Liver (tissue), 9 donors: ENCODE data around the gene PAIP2. TPM values are rescaled to one million over a fixed set of nuclear protein-coding genes. Genes with fewer than 3 reads are reported as not detected.

Source experiments
- DNase-seq: peaks from one replicate; pipeline ENCODE4 v3.0.0-alpha.2; 2017; ENCODE audit warnings: low spot score
- H3K27ac ChIP-seq, 2 donors: one replicate each; pipeline ENCODE4 v1.7.0; 2013; ENCODE audit warnings: inconsistent platforms in 2 of 2, low read length in 2 of 2, control low read depth in 1 of 2, low read depth in 1 of 2, mild to moderate bottlenecking in 1 of 2
- H3K27me3 ChIP-seq, 4 donors: one replicate each; pipeline versions ENCODE4 v1.6.1 to v1.7.0; 2013; ENCODE audit warnings: low read length in 3 of 4, inconsistent platforms in 1 of 4, mild to moderate bottlenecking in 1 of 4, moderate library complexity in 1 of 4; ENCODE audit not compliant: control insufficient read depth in 4 of 4, insufficient read depth in 4 of 4
- H3K36me3 ChIP-seq, 4 donors: one replicate each; pipeline versions ENCODE4 v1.6.1 to v1.7.0; 2013; ENCODE audit warnings: low read length in 3 of 4, mild to moderate bottlenecking in 3 of 4, low read depth in 1 of 4, moderate library complexity in 1 of 4; ENCODE audit not compliant: control insufficient read depth in 4 of 4, insufficient read depth in 3 of 4
- H3K4me1 ChIP-seq, 4 donors: one replicate each; pipeline versions ENCODE4 v1.6.1 to v1.7.0; 2013; ENCODE audit warnings: low read length in 3 of 4, mild to moderate bottlenecking in 3 of 4, moderate library complexity in 1 of 4; ENCODE audit not compliant: control insufficient read depth in 4 of 4, insufficient read depth in 4 of 4
- H3K4me3 ChIP-seq, 3 donors: one replicate each; pipeline versions ENCODE4 v1.6.1 to v1.7.0; 2013; ENCODE audit warnings: low read length in 3 of 3, control low read depth in 1 of 3, low read depth in 1 of 3, mild to moderate bottlenecking in 1 of 3
- H3K9ac ChIP-seq, 2 donors: one replicate each; pipeline ENCODE4 v1.7.0; 2013; ENCODE audit warnings: low read length in 2 of 2, mild to moderate bottlenecking in 2 of 2, moderate library complexity in 2 of 2, control low read depth in 1 of 2, low read depth in 1 of 2
- H3K9me3 ChIP-seq, 4 donors: one replicate each; pipeline versions ENCODE4 v1.6.1 to v1.7.0; 2013; ENCODE audit warnings: low read length in 3 of 4; ENCODE audit not compliant: control insufficient read depth in 4 of 4
- ATF3 ChIP-seq: IDR thresholded peaks from 2 replicates; pipeline ENCODE4 v1.6.1; 2016; ENCODE audit warnings: antibody characterized with exemption
- EGR1 ChIP-seq, 2 donors: IDR thresholded peaks; 2 replicates each; pipeline ENCODE4 v1.6.1; 2016 to 2018; ENCODE audit warnings: antibody characterized with exemption in 2 of 2, low read depth in 2 of 2
- FOXA1 ChIP-seq: IDR thresholded peaks from 2 replicates; pipeline ENCODE4 v1.6.1; 2016; ENCODE audit warnings: antibody characterized with exemption
- FOXA2 ChIP-seq: IDR thresholded peaks from 2 replicates; pipeline ENCODE4 v1.6.1; 2016; ENCODE audit warnings: antibody characterized with exemption
- GABPA ChIP-seq, 2 donors: IDR thresholded peaks in 1 of 2; conservative IDR thresholded peaks in 1 of 2; 2 replicates each; pipeline ENCODE4 v1.6.1; 2016; ENCODE audit warnings: antibody characterized with exemption in 2 of 2, mild to moderate bottlenecking in 1 of 2, moderate library complexity in 1 of 2
- HNF4A ChIP-seq, 2 donors: conservative IDR thresholded peaks; 2 replicates each; pipeline ENCODE4 v1.6.1; 2016; ENCODE audit warnings: antibody characterized with exemption in 2 of 2, mild to moderate bottlenecking in 2 of 2
- HNF4G ChIP-seq: IDR thresholded peaks from 2 replicates; pipeline ENCODE4 v1.6.1; 2016; ENCODE audit warnings: antibody characterized with exemption
- JUND ChIP-seq, 2 donors: IDR thresholded peaks; 2 replicates each; pipeline ENCODE4 v1.6.1; 2016; ENCODE audit warnings: antibody characterized with exemption in 2 of 2
- MAX ChIP-seq: IDR thresholded peaks from 2 replicates; pipeline ENCODE4 v1.6.1; 2016; ENCODE audit warnings: antibody characterized with exemption
- NR2F2 ChIP-seq: IDR thresholded peaks from 2 replicates; pipeline ENCODE4 v1.6.1; 2016; ENCODE audit warnings: antibody characterized with exemption
- RAD21 ChIP-seq, 2 donors: IDR thresholded peaks; 2 replicates each; pipeline ENCODE4 v1.6.1; 2016; ENCODE audit warnings: antibody characterized with exemption in 2 of 2, mild to moderate bottlenecking in 2 of 2
- RXRA ChIP-seq, 2 donors: IDR thresholded peaks; 2 replicates each; pipeline ENCODE4 v1.6.1; 2017 to 2018; ENCODE audit warnings: antibody characterized with exemption in 2 of 2, mild to moderate bottlenecking in 1 of 2
- SP1 ChIP-seq: IDR thresholded peaks from 2 replicates; pipeline ENCODE4 v1.6.1; 2018; ENCODE audit warnings: antibody characterized with exemption, mild to moderate bottlenecking
- TAF1 ChIP-seq: conservative IDR thresholded peaks from 2 replicates; pipeline ENCODE4 v1.6.1; 2016; ENCODE audit warnings: antibody characterized with exemption, mild to moderate bottlenecking
- YY1 ChIP-seq: IDR thresholded peaks from 2 replicates; pipeline ENCODE4 v1.6.1; 2016; ENCODE audit warnings: antibody characterized with exemption, mild to moderate bottlenecking
- WGBS: extraction: QIAGEN DNeasy Blood & Tissue Kit; methylation state at CpG from one replicate; pipeline ENCODE4 v1.1.7; 2013; 5-methylcytosine and 5-hydroxymethylcytosine counted together
- polyA plus RNA-seq, 2 donors: library from polyadenylated mRNA; stranded (reverse) in 1 of 2; unstranded in 1 of 2; fragments of 200-250 nt in 1 of 2; fragments of >200 nt in 1 of 2; fragmentation: Nextera tagmentation in 1 of 2; extraction: Ambion mirVana in 1 of 2; gene quantifications; one replicate each; pipeline versions ENCODE4 v1.2.1 to v1.2.3, GENCODE V29; 2013 to 2015
- total RNA-seq, 2 donors: library from RNA; depleted of rRNA; stranded (reverse); fragments of >200 nt; gene quantifications; one replicate each; pipeline ENCODE4 v1.2.3, GENCODE V29; 2014
- TF ChIP-seq, protein P1 (sequence below): IDR thresholded peaks from 2 replicates; pipeline ENCODE4 v1.6.1; 2016; ENCODE audit warnings: antibody characterized with exemption
- TF ChIP-seq, protein P2 (sequence below): IDR thresholded peaks from 2 replicates; pipeline ENCODE4 v1.6.1; 2016; ENCODE audit warnings: antibody characterized with exemption, mild to moderate bottlenecking
- TF ChIP-seq, protein P3 (sequence below): fragments of 150-350 bp; IDR thresholded peaks from 2 replicates; pipeline ENCODE4 v1.5.1; 2017; ENCODE audit warnings: improper control_type of control experiment, low read depth, low read length; ENCODE audit not compliant: missing input control
- donor health status: healthy.
- donor health status: healthy.
- donor health status: healthy.
- donor health status: healthy.
- donor health status: healthy.

The PAIP2 gene
- total and polyA plus RNA-seq, 4 donors, result 41.5 to 63.2 (median 45.1) TPM

DNA sequence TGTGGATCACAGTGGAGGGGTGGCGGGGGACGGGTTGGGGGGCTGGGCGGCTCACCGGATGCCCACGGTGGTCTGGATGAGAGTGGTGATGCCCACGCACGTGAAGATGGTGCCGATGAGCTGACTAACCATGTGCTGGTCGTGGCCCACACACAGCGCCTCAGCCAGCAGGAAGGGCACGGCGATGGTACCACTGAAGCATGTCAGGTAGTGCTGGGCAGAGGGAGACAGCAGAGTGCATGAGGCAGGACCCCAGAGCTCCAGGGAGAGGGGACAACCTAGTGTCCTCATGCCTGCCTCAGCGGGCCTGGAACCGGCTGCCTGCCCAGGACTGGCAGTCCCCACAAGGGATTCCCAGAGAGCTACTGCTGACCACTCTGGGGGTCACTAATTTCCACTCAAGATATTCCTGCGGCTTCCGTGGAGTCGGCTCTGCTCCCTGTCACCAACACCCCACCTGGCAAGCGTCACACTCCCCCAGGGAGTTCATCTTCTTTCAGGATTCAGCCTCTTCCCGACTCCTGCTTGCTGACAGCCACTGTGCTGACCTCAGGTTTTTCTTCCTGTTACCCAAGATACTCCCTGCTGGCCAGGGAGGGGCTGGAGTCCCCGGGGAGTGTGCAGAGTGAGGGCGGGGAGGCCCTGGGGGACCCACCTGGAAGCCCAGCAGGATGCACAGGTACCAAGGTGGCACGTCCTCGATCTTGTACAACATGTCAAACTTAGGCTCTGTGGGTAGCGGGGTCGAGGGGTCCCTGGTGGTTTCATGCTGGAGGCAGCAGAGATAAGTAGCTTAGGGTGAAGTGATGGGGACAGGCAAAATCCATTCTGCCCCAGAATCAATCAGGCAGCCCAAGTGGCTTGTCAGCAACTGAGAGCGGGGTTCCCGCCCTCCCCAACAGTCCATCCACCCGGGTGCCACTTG lies 40.4 kb downstream of the PAIP2 start:
- WGBS, result 74% methylated on average over 28 of the region's 28 CpGs
- Histone ChIP-seq H3K4me1 (peaks cover 16 to 41% (median 35%) of the 10 kb centered on the region in 4 donors), H3K27me3 (no peaks in the 10 kb centered on the region), H3K4me3 (peak overlapping the region; percentile 19 to 61 (median 59)), H3K9ac (peak overlapping the region in 1 of 2 donors; percentile 30), H3K27ac (peak overlapping the region in 1 of 2 donors; percentile 29), H3K36me3 (peaks cover 0 to 14% (median 9%) of the 10 kb centered on the region in 4 donors), H3K9me3 (no peaks in the 10 kb centered on the region)
- DNase-seq, result no peak
- no peak for TF ChIP-seq HNF4G
- TF ChIP-seq EGR1 (IDR thresholded peaks at IDR 0.05; ENCODE audit: low read depth in 2 of 2), result no peak
- no peak for TF ChIP-seq ATF3
- TF ChIP-seq HNF4A (conservative IDR thresholded peaks at IDR 0.05), result no peak
- no peak for TF ChIP-seq YY1
- TF ChIP-seq, protein P1, sequence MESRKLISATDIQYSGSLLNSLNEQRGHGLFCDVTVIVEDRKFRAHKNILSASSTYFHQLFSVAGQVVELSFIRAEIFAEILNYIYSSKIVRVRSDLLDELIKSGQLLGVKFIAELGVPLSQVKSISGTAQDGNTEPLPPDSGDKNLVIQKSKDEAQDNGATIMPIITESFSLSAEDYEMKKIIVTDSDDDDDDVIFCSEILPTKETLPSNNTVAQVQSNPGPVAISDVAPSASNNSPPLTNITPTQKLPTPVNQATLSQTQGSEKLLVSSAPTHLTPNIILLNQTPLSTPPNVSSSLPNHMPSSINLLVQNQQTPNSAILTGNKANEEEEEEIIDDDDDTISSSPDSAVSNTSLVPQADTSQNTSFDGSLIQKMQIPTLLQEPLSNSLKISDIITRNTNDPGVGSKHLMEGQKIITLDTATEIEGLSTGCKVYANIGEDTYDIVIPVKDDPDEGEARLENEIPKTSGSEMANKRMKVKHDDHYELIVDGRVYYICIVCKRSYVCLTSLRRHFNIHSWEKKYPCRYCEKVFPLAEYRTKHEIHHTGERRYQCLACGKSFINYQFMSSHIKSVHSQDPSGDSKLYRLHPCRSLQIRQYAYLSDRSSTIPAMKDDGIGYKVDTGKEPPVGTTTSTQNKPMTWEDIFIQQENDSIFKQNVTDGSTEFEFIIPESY, result no peak
- TF ChIP-seq, protein P2, sequence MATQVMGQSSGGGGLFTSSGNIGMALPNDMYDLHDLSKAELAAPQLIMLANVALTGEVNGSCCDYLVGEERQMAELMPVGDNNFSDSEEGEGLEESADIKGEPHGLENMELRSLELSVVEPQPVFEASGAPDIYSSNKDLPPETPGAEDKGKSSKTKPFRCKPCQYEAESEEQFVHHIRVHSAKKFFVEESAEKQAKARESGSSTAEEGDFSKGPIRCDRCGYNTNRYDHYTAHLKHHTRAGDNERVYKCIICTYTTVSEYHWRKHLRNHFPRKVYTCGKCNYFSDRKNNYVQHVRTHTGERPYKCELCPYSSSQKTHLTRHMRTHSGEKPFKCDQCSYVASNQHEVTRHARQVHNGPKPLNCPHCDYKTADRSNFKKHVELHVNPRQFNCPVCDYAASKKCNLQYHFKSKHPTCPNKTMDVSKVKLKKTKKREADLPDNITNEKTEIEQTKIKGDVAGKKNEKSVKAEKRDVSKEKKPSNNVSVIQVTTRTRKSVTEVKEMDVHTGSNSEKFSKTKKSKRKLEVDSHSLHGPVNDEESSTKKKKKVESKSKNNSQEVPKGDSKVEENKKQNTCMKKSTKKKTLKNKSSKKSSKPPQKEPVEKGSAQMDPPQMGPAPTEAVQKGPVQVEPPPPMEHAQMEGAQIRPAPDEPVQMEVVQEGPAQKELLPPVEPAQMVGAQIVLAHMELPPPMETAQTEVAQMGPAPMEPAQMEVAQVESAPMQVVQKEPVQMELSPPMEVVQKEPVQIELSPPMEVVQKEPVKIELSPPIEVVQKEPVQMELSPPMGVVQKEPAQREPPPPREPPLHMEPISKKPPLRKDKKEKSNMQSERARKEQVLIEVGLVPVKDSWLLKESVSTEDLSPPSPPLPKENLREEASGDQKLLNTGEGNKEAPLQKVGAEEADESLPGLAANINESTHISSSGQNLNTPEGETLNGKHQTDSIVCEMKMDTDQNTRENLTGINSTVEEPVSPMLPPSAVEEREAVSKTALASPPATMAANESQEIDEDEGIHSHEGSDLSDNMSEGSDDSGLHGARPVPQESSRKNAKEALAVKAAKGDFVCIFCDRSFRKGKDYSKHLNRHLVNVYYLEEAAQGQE, result no peak
- no peak for TF ChIP-seq GABPA (IDR thresholded peaks at IDR 0.05 in 1 of 2, conservative IDR thresholded peaks at IDR 0.05 in 1 of 2)
- TF ChIP-seq, protein P3, sequence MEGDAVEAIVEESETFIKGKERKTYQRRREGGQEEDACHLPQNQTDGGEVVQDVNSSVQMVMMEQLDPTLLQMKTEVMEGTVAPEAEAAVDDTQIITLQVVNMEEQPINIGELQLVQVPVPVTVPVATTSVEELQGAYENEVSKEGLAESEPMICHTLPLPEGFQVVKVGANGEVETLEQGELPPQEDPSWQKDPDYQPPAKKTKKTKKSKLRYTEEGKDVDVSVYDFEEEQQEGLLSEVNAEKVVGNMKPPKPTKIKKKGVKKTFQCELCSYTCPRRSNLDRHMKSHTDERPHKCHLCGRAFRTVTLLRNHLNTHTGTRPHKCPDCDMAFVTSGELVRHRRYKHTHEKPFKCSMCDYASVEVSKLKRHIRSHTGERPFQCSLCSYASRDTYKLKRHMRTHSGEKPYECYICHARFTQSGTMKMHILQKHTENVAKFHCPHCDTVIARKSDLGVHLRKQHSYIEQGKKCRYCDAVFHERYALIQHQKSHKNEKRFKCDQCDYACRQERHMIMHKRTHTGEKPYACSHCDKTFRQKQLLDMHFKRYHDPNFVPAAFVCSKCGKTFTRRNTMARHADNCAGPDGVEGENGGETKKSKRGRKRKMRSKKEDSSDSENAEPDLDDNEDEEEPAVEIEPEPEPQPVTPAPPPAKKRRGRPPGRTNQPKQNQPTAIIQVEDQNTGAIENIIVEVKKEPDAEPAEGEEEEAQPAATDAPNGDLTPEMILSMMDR, result no peak
- TF ChIP-seq RAD21 (IDR thresholded peaks at IDR 0.05), result no peak
- TF ChIP-seq MAX, result no peak
- no peak for TF ChIP-seq JUND (IDR thresholded peaks at IDR 0.05)
- TF ChIP-seq SP1, result no peak
- no peak for TF ChIP-seq FOXA1
- no peak for TF ChIP-seq RXRA (IDR thresholded peaks at IDR 0.05)
- TF ChIP-seq NR2F2, result no peak
- TF ChIP-seq TAF1, result no peak
- TF ChIP-seq FOXA2, result no peak
